Loucy (cell line): ENCODE data around the gene FAM151A.

ENCODE experiments used
- CTCF ChIP-seq: fragments of 200-600 bp; sonication (generic); conservative IDR thresholded peaks from 2 replicates; pipeline ENCODE4 v1.5.1; 2014; ENCODE audit warnings: mild to moderate bottlenecking, antibody characterized with exemption, low read length
- EZH2phosphoT487 ChIP-seq: fragments of 200-600 bp; IDR thresholded peaks from 2 replicates; pipeline ENCODE4 v1.6.1; 2018; ENCODE audit warnings: antibody characterized with exemption, mild to moderate bottlenecking, moderate library complexity, borderline replicate concordance

- no peak for TF ChIP-seq CTCF
- TF ChIP-seq EZH2phosphoT487: no peak
Observed at GRCh38 chr1:54559771-54560231, 63.5 kb downstream of the FAM151A start.
